ENCODE data around the gene FFAR4.

FFAR4 gene

GRCh38 chr10:93630625-93631557 is 64.4 kb downstream of the FFAR4 start:
- Mint-ChIP-seq H3K4me3 (no peak overlapping the region), H3K4me1 (no peaks in the 10 kb centered on the region), H3K36me3 (ENCODE audit: low read depth) (no peaks in the 10 kb centered on the region), H3K9me3 (peaks cover 2% of the 10 kb centered on the region), H3K27me3 (ENCODE audit: low read depth) (peaks cover 5% of the 10 kb centered on the region), H3K27ac (no peak overlapping the region)
- TF ChIP-seq, protein P1, sequence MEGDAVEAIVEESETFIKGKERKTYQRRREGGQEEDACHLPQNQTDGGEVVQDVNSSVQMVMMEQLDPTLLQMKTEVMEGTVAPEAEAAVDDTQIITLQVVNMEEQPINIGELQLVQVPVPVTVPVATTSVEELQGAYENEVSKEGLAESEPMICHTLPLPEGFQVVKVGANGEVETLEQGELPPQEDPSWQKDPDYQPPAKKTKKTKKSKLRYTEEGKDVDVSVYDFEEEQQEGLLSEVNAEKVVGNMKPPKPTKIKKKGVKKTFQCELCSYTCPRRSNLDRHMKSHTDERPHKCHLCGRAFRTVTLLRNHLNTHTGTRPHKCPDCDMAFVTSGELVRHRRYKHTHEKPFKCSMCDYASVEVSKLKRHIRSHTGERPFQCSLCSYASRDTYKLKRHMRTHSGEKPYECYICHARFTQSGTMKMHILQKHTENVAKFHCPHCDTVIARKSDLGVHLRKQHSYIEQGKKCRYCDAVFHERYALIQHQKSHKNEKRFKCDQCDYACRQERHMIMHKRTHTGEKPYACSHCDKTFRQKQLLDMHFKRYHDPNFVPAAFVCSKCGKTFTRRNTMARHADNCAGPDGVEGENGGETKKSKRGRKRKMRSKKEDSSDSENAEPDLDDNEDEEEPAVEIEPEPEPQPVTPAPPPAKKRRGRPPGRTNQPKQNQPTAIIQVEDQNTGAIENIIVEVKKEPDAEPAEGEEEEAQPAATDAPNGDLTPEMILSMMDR (IDR thresholded peaks at IDR 0.05; ENCODE audit: unreplicated experiment in 3 of 3): no peak
